Heart right ventricle (tissue), 16 donors: ENCODE measurements around the gene ZNF521. TPM values are rescaled to one million over a fixed set of nuclear protein-coding genes. Genes with fewer than 3 reads are reported as not detected.

ENCODE experiments used
- ATAC-seq, 8 donors: fragments of 200-7000 bp; cut with Tn5 transposase; one replicate each; pipeline ENCODE4 v1.9.1; 2020; ENCODE audit warnings: mild to moderate bottlenecking in 8 of 8, moderate library complexity in 8 of 8, moderate number of reproducible peaks in 1 of 8
- DNase-seq, 2 donors: peaks; one replicate each; pipeline ENCODE4 v3.0.0-alpha.2; 2020
- H3K27ac ChIP-seq, 10 donors: fragments of 200-600 bp; sonication (generic) in 2 of 10; one replicate each; pipeline versions ENCODE4 v1.5.0 to v1.8.0; 2020 to 2022; ENCODE audit warnings: mild to moderate bottlenecking in 3 of 10
- H3K27me3 ChIP-seq, 7 donors: fragments of 200-600 bp; one replicate each; pipeline ENCODE4 v1.8.0; 2021 to 2022; ENCODE audit warnings: mild to moderate bottlenecking in 2 of 7
- H3K36me3 ChIP-seq, 9 donors: fragments of 200-600 bp; sonication (generic) in 1 of 9; one replicate each; pipeline versions ENCODE4 v1.5.0 to v1.8.0; 2020 to 2022; ENCODE audit warnings: mild to moderate bottlenecking in 2 of 9
- H3K4me1 ChIP-seq, 9 donors: fragments of 200-600 bp; sonication (generic) in 1 of 9; one replicate each; pipeline versions ENCODE4 v1.5.0 to v1.8.0; 2020 to 2022; ENCODE audit warnings: mild to moderate bottlenecking in 4 of 9
- H3K4me3 ChIP-seq, 10 donors: fragments of 200-600 bp; sonication (generic) in 2 of 10; one replicate each; pipeline versions ENCODE4 v1.5.0 to v1.8.0; 2020 to 2022; ENCODE audit warnings: mild to moderate bottlenecking in 7 of 10, moderate library complexity in 2 of 10
- H3K9me3 ChIP-seq, 11 donors: fragments of 200-600 bp in 10 of 11; sonication (generic) in 2 of 11; one replicate each; pipeline versions ENCODE4 v1.5.0 to v1.8.0; 2013 to 2022; ENCODE audit warnings: mild to moderate bottlenecking in 2 of 11, control low read depth in 1 of 11, moderate library complexity in 1 of 11
- CTCF ChIP-seq, 9 donors: fragments of 200-600 bp; sonication (generic) in 2 of 9; IDR thresholded peaks; one replicate each; pipeline versions ENCODE4 v1.5.0 to v1.8.0; 2021 to 2022; ENCODE audit warnings: antibody characterized with exemption in 9 of 9, mild to moderate bottlenecking in 5 of 9, moderate library complexity in 1 of 9
- WGBS, 2 donors: extraction: QIAGEN DNeasy Blood & Tissue Kit; methylation state at CpG; one replicate each; pipeline ENCODE4 v1.1.7; 2013; ENCODE audit warnings: inconsistent platforms in 1 of 2; 5-methylcytosine and 5-hydroxymethylcytosine counted together
- intact Hi-C, 10 donors: fragments of 100-400 bp; cut with DNase I; formaldehyde crosslinking; loops; one replicate each; pipeline versions ENCODE4 v1.11.1 to v1.14.2; 2022
- polyA plus RNA-seq, 2 donors: library from polyadenylated mRNA; stranded (reverse); fragments of 200-250 nt; gene quantifications; one replicate each; pipeline ENCODE4 v1.2.3, GENCODE V29; 2013
- total RNA-seq, 10 donors: library from RNA; stranded (reverse); fragmentation: NEBNext Ultra II Directional in 3 of 10; extraction: Animal tissue kit (Norgen Biotek cat#: 25700) in 3 of 10; gene quantifications; one replicate each; pipeline versions ENCODE4 v1.2.1 to v1.2.4, GENCODE V29; 2021 to 2023
- donor health status: Arrhythmogenic right ventricular cardiomyopathy.
- donor health status: ischemic (EF 13 %, LVEDD 7.1; RV severe dilation, severe dysfunction).
- donor health status: healthy with polysubstance abuse.
- donor health status: DM: no; HTN: yes; CAD: no.
- donor health status: DM: no; HTN: no; CAD: no.
- donor health status: ischemic (EF 25% LVEDD 6.9; RV normal size, moderate dysfunction).
- donor health status: ischemic (EF 25% LVEDD 5.7; RV mildly dilated, moderate dysfunction).
- donor health status: healthy.
- donor health status: DM: yes; HTN: yes; CAD: no.
- donor health status: Ischemic cardiomyopathy.
- donor health status: ischemic (EF 35%, LVEDD 5.7; RV mildly dilated, moderate dysfunction).
- donor health status: nonischemic (EF 11% LVEDD 7.7; RV severe dilation, severe dysfunction).
- donor health status: DM: yes; HTN: yes; CAD: no.
- donor health status: PGD.
- donor health status: ischemic (EF 29% LVEDD 5.4; RV normal size, mild dysfunction).
- donor health status: nonischemic (EF 23%, LVEDD 6.1; RV moderate dilation, normal function).

The ZNF521 gene
- total and polyA plus RNA-seq, 12 donors, result 3.3 to 26.4 (median 15.5) TPM

- ATAC-seq (no peak), DNase-seq (no peak)
- peaks cover 0 to 3% (median 0%) of the 10 kb centered on the region in 9 donors for H3K36me3 ChIP-seq
- WGBS, 2 donors, result 89 to 93% methylated on average over 2 of the region's 2 CpGs
- no peaks in the 10 kb centered on the region for H3K9me3 ChIP-seq
- no peak for TF ChIP-seq CTCF (IDR thresholded peaks at IDR 0.05)
- H3K27me3 ChIP-seq, result no peaks in the 10 kb centered on the region
- intact Hi-C loops, result no loop called here
- no peak overlapping the region for H3K27ac ChIP-seq
- H3K4me1 ChIP-seq, result peaks cover 0 to 31% (median 7%) of the 10 kb centered on the region in 9 donors
- H3K4me3 ChIP-seq, result no peak overlapping the region
Observed at GRCh38 chr18:25146512-25146910, 205.5 kb downstream of the ZNF521 start.

GRCh38 chr18:25145731-25146511 lies 206.0 kb downstream of the ZNF521 start:
- no peak overlapping the region for H3K27ac ChIP-seq
- DNase-seq, result no peak
- ATAC-seq, result no peak
- no peaks in the 10 kb centered on the region for H3K36me3 ChIP-seq
- peaks cover 0 to 31% (median 8%) of the 10 kb centered on the region in 9 donors for H3K4me1 ChIP-seq
- WGBS, 2 donors, result 76 to 80% methylated on average over 2 of the region's 2 CpGs
- no peak for TF ChIP-seq CTCF (IDR thresholded peaks at IDR 0.05)
- no peaks in the 10 kb centered on the region for H3K9me3 ChIP-seq
- no peaks in the 10 kb centered on the region for H3K27me3 ChIP-seq
- H3K4me3 ChIP-seq, result no peak overlapping the region
- intact Hi-C loops, result no loop called here

GRCh38 chr18:25144820-25145219 lies 207.1 kb downstream of the ZNF521 start:
- H3K9me3 ChIP-seq, result no peaks in the 10 kb centered on the region
- H3K27ac ChIP-seq, result no peak overlapping the region
- intact Hi-C loops, result no loop called here
- peaks cover 0 to 39% (median 14%) of the 10 kb centered on the region in 9 donors for H3K4me1 ChIP-seq
- ATAC-seq, result peak in 6 of 8 donors; percentile 34 to 86 (median 58)
- 23 to 45% methylated on average over 2 of the region's 2 CpGs for WGBS, 2 donors
- no peak overlapping the region for H3K4me3 ChIP-seq
- H3K36me3 ChIP-seq, result no peaks in the 10 kb centered on the region
- TF ChIP-seq CTCF (IDR thresholded peaks at IDR 0.05), result no peak
- H3K27me3 ChIP-seq, result no peaks in the 10 kb centered on the region
- peak in 1 of 2 donors; percentile 14 for DNase-seq

- Histone ChIP-seq H3K27me3 (no peaks in the 10 kb centered on the region), H3K36me3 (no peaks in the 10 kb centered on the region), H3K27ac (no peak overlapping the region), H3K4me1 (peaks cover 0 to 54% (median 22%) of the 10 kb centered on the region in 9 donors), H3K9me3 (no peaks in the 10 kb centered on the region), H3K4me3 (no peak overlapping the region)
- WGBS, 2 donors, result 72 to 74% methylated on average over 3 of the region's 3 CpGs
- no peak for TF ChIP-seq CTCF (IDR thresholded peaks at IDR 0.05)
- intact Hi-C loops, result no loop called here
- no peak for DNase-seq
- ATAC-seq, result no peak
Observed at GRCh38 chr18:25141886-25142285, 210.1 kb downstream of the ZNF521 start.
